ENCODE results near the gene PSMD3. TPM values are rescaled to one million over a fixed set of nuclear protein-coding genes. Genes with fewer than 3 reads are reported as not detected.

PSMD3 gene
- total RNA-seq, 4 donors from 2014 or later: 72.2 to 121 (median 84.7) TPM

- Histone ChIP-seq H3K36me3 (no peaks in the 10 kb centered on the region), H3K4me1 (peaks cover 5 to 17% (median 8%) of the 10 kb centered on the region in 3 donors), H3K27me3 (no peaks in the 10 kb centered on the region), H3K27ac (peak overlapping the region in 3 of 4 donors; percentile 47 to 66 (median 49)), H3K4me3 (peak overlapping the region; percentile 26 to 67 (median 44)), H3K9me3 (no peaks in the 10 kb centered on the region)
- no peak for DNase-seq
- intact Hi-C loops (cut with DNase I): no loop called here
- TF ChIP-seq POLR2A (IDR thresholded peaks at IDR 0.05): no peak
- TF ChIP-seq, protein P1, sequence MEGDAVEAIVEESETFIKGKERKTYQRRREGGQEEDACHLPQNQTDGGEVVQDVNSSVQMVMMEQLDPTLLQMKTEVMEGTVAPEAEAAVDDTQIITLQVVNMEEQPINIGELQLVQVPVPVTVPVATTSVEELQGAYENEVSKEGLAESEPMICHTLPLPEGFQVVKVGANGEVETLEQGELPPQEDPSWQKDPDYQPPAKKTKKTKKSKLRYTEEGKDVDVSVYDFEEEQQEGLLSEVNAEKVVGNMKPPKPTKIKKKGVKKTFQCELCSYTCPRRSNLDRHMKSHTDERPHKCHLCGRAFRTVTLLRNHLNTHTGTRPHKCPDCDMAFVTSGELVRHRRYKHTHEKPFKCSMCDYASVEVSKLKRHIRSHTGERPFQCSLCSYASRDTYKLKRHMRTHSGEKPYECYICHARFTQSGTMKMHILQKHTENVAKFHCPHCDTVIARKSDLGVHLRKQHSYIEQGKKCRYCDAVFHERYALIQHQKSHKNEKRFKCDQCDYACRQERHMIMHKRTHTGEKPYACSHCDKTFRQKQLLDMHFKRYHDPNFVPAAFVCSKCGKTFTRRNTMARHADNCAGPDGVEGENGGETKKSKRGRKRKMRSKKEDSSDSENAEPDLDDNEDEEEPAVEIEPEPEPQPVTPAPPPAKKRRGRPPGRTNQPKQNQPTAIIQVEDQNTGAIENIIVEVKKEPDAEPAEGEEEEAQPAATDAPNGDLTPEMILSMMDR (IDR thresholded peaks at IDR 0.05): no peak
- 68 to 78% methylated on average over 12 to 20 of the region's 22 CpGs for WGBS, 2 donors
Observed at GRCh38 chr17:39951924-39952679, 28.5 kb upstream of the PSMD3 start.

- WGBS, 2 donors: 0 to 1% methylated on average over 7 to 12 of the region's 55 CpGs
- Histone ChIP-seq H3K27me3 (no peaks in the 10 kb centered on the region), H3K9me3 (no peaks in the 10 kb centered on the region), H3K4me1 (peaks cover 5 to 17% (median 8%) of the 10 kb centered on the region in 3 donors), H3K27ac (peak overlapping the region; percentile 62 to 78 (median 71)), H3K36me3 (no peaks in the 10 kb centered on the region), H3K4me3 (peak overlapping the region; percentile 29 to 67 (median 49))
- DNase-seq: peak; percentile 99
- no peak for TF ChIP-seq POLR2A (IDR thresholded peaks at IDR 0.05)
- TF ChIP-seq, protein P1 (IDR thresholded peaks at IDR 0.05): no peak
- intact Hi-C loops (cut with DNase I): no loop called here
Observed at GRCh38 chr17:39952680-39953470, 27.7 kb upstream of the PSMD3 start.

DNA sequence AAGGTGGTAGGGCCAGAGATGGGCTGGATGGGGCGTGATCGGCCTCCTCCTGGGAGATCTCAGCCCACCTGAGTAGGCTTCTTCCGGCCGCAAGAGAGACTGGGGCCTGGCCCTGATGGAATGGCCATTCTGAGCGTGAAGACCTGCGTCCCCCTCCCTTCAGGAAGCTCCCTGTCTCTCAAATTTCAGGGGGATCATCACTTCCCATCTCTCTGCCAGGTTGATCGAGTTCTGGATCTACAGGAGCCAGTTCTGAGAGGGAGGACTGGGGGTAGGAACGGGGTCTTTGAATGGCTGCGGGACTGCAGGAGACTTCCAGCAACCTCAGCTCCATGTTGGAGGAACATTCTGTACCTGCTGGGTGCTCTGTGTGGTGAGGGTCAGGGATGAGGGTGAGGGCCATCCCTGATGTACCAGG lies 27.1 kb upstream of the PSMD3 start:
- intact Hi-C loops (cut with DNase I): no loop called here
- H3K9me3 ChIP-seq: no peaks in the 10 kb centered on the region
- H3K27ac ChIP-seq: peak overlapping the region; percentile 62 to 78 (median 71)
- peak overlapping the region; percentile 29 to 60 (median 49) for H3K4me3 ChIP-seq
- DNase-seq: no peak
- no peak for TF ChIP-seq POLR2A (IDR thresholded peaks at IDR 0.05)
- TF ChIP-seq, protein P1 (IDR thresholded peaks at IDR 0.05): no peak
- H3K4me1 ChIP-seq: peaks cover 5 to 17% (median 8%) of the 10 kb centered on the region in 3 donors
- no peaks in the 10 kb centered on the region for H3K36me3 ChIP-seq
- H3K27me3 ChIP-seq: no peaks in the 10 kb centered on the region
- 32 to 39% methylated on average over 4 to 5 of the region's 9 CpGs for WGBS, 2 donors

DNA sequence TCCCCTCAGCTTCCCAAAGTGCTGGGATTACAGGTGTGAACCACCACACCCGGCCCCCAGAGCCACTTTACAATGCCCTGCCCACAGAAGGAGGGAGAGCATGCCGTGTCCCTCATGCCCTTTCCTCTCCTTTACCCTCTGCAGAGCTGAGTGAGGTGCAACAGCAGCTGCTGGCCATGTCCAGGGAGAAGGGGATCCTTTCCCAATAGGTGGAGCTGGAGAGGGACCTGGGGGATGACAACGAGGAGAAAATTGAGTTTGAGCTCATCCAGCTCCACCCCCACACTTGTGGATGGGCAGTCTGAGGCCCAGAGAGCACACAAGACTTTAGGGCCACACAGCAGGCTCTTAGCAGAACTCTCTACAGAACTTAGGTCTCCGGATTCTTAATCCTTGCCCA lies 25.7 kb upstream of the PSMD3 start:
- intact Hi-C loops (cut with DNase I): no loop called here
- no peak for DNase-seq
- Histone ChIP-seq H3K4me3 (no peak overlapping the region), H3K27ac (no peak overlapping the region), H3K36me3 (no peaks in the 10 kb centered on the region), H3K9me3 (no peaks in the 10 kb centered on the region), H3K4me1 (peaks cover 5 to 22% (median 8%) of the 10 kb centered on the region in 3 donors), H3K27me3 (no peaks in the 10 kb centered on the region)
- 36 to 50% methylated on average over 2 to 3 of the region's 4 CpGs for WGBS, 2 donors
- TF ChIP-seq, protein P1 (IDR thresholded peaks at IDR 0.05): no peak
- no peak for TF ChIP-seq POLR2A (IDR thresholded peaks at IDR 0.05)

- no peak overlapping the region for H3K27ac ChIP-seq
- H3K27me3 ChIP-seq: no peaks in the 10 kb centered on the region
- H3K4me3 ChIP-seq: no peak overlapping the region
- TF ChIP-seq POLR2A (IDR thresholded peaks at IDR 0.05): no peak
- TF ChIP-seq, protein P1 (IDR thresholded peaks at IDR 0.05): no peak
- H3K36me3 ChIP-seq: no peaks in the 10 kb centered on the region
- DNase-seq: no peak
- intact Hi-C loops (cut with DNase I): no loop called here
- H3K9me3 ChIP-seq: no peaks in the 10 kb centered on the region
- WGBS, 2 donors: 59 to 77% methylated on average over 4 of the region's 4 CpGs
- peaks cover 5 to 22% (median 8%) of the 10 kb centered on the region in 3 donors for H3K4me1 ChIP-seq
Observed at GRCh38 chr17:39955726-39956225, 24.8 kb upstream of the PSMD3 start.

Measured in esophagus squamous epithelium (tissue), 5 donors.